Lung (tissue), 16 donors: ENCODE measurements around the gene CLDN1. TPM values are rescaled to one million over a fixed set of nuclear protein-coding genes. Genes with fewer than 3 reads are reported as not detected.

Experiments used
- ATAC-seq: fragments of 200-7000 bp; cut with Tn5 transposase; one replicate; pipeline ENCODE4 v1.9.1; 2020; ENCODE audit warnings: moderate number of reproducible peaks; ENCODE audit not compliant: insufficient read depth, low FRiP score
- DNase-seq, 3 donors: peaks; one replicate each; pipeline ENCODE4 v3.0.0-alpha.2; 2013 to 2017
- H3K27ac ChIP-seq, 2 donors: one replicate each; pipeline ENCODE4 v1.5.1; 2013; ENCODE audit warnings: mild to moderate bottlenecking in 2 of 2, moderate library complexity in 2 of 2, control low read depth in 1 of 2, inconsistent platforms in 1 of 2, low read depth in 1 of 2, low read length in 1 of 2
- H3K27me3 ChIP-seq, 3 donors: one replicate each; pipeline ENCODE4 v1.5.1; 2013; ENCODE audit warnings: low read length in 2 of 3; ENCODE audit not compliant: control insufficient read depth in 3 of 3, insufficient read depth in 3 of 3
- H3K36me3 ChIP-seq, 4 donors: one replicate each; pipeline ENCODE4 v1.5.1; 2013; ENCODE audit warnings: low read length in 4 of 4, mild to moderate bottlenecking in 1 of 4, moderate library complexity in 1 of 4; ENCODE audit not compliant: control insufficient read depth in 4 of 4, insufficient read depth in 4 of 4
- H3K4me1 ChIP-seq, 5 donors: one replicate each; pipeline ENCODE4 v1.5.1; 2013; ENCODE audit warnings: low read length in 5 of 5, mild to moderate bottlenecking in 2 of 5, moderate library complexity in 1 of 5; ENCODE audit not compliant: control insufficient read depth in 5 of 5, insufficient read depth in 5 of 5
- H3K4me3 ChIP-seq: one replicate; pipeline ENCODE4 v1.5.1; 2013; ENCODE audit warnings: mild to moderate bottlenecking, control low read depth, moderate library complexity
- H3K9ac ChIP-seq, 2 donors: one replicate each; pipeline ENCODE4 v1.5.1; 2013; ENCODE audit warnings: low read length in 2 of 2, control low read depth in 1 of 2; ENCODE audit not compliant: insufficient read depth in 1 of 2
- H3K9me3 ChIP-seq, 4 donors: one replicate each; pipeline ENCODE4 v1.5.1; 2013; ENCODE audit warnings: low read length in 3 of 4, mild to moderate bottlenecking in 1 of 4, moderate library complexity in 1 of 4; ENCODE audit not compliant: control insufficient read depth in 4 of 4, insufficient read depth in 3 of 4
- WGBS, 2 donors: extraction: QIAGEN DNeasy Blood & Tissue Kit; methylation state at CpG; one replicate each; pipeline ENCODE4 v1.1.7; 2013; 5-methylcytosine and 5-hydroxymethylcytosine counted together
- long read RNA-seq, 5 donors: transcript quantifications; one replicate each; lab custom pipeline, GENCODE V29; 2026
- polyA plus RNA-seq, 2 donors: library from polyadenylated mRNA; stranded (reverse); fragments of 200-250 nt; gene quantifications; one replicate each; pipeline ENCODE4 v1.2.1, GENCODE V29; 2013
- total RNA-seq, 2 donors: library from RNA; depleted of rRNA in 1 of 2; stranded (reverse); fragments of >200 nt in 1 of 2; gene quantifications; one replicate each; pipeline ENCODE4 v1.2.1, GENCODE V29; 2014 to 2021
- TF ChIP-seq, protein P1 (sequence below): IDR thresholded peaks from 2 replicates; pipeline ENCODE4 v1.5.1; 2012; ENCODE audit warnings: mild to moderate bottlenecking; ENCODE audit errors: control extremely low read depth, extremely low read depth
- donor health status: control.
- donor health status: control.
- donor health status: Bipolar disorder and iron deficiency.
- donor health status: healthy.
- donor health status: DM: yes; HTN: yes; CAD: no.

The CLDN1 gene, protein sequence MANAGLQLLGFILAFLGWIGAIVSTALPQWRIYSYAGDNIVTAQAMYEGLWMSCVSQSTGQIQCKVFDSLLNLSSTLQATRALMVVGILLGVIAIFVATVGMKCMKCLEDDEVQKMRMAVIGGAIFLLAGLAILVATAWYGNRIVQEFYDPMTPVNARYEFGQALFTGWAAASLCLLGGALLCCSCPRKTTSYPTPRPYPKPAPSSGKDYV
- 10 to 100 TPM in 1 of 2 donors, 1 to 10 TPM in 1; 7.1 to 29.8 TPM for total RNA-seq
- 10 to 100 TPM; 12.6 to 14.2 TPM for polyA plus RNA-seq
- long read RNA-seq, donor 1, partial matches to known transcripts: 0 of 1 reads
- long read RNA-seq, donor 1, other reads (novel, unspliced or antisense): 0 of 1 reads
- long read RNA-seq, donor 2: 0 reads
- long read RNA-seq, donor 3: 0 reads
- long read RNA-seq, donor 4, partial matches to known transcripts: 0 of 1 reads
- long read RNA-seq, donor 4, other reads (novel, unspliced or antisense): 0 of 1 reads
- long read RNA-seq, donor 5: 0 reads

DNA sequence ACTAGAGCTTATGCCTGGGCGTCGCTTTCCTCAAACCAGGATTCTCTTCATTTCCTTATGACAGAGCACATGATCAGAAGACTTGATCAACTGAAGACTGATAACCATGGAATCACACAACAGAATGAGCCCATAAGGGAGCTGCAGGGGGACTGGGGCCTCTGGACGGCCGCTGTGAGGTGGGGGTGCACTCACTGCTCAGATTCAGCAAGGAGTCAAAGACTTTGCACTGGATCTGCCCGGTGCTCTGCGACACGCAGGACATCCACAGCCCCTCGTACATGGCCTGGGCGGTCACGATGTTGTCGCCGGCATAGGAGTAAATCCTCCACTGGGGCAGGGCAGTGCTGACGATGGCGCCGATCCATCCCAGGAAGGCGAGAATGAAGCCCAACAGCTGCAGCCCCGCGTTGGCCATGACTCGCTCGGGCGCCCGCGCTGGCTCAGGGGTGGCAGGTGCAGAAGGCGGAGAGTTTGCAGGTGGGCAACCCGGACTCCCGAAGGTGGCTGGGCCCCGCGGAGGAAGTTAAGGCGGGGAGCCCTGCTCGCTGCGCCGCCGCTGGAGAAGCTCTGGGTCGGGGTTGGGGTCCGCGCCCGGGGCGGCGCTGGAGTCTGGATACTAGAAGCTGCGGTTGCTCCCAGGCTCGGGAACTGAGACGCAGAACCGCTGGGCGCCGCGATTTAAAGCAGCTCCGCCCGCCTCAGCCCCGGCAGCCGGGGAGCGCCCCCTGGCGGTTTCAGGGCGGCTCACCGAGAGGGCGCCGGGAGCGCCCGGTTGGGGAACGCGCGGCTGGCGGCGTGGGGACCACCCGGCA lies at the start of gene CLDN1:
Gene CLDN1 (minus strand): TSS at position 658 of the 815 bp plus-strand sequence. CDS start 240 bp downstream, at position 418.
- WGBS, 2 donors: 6% methylated on average over 58 to 64 of the region's 64 CpGs
- DNase-seq: peak; percentile 76 to 81 (median 78)
- TF ChIP-seq, protein P1, sequence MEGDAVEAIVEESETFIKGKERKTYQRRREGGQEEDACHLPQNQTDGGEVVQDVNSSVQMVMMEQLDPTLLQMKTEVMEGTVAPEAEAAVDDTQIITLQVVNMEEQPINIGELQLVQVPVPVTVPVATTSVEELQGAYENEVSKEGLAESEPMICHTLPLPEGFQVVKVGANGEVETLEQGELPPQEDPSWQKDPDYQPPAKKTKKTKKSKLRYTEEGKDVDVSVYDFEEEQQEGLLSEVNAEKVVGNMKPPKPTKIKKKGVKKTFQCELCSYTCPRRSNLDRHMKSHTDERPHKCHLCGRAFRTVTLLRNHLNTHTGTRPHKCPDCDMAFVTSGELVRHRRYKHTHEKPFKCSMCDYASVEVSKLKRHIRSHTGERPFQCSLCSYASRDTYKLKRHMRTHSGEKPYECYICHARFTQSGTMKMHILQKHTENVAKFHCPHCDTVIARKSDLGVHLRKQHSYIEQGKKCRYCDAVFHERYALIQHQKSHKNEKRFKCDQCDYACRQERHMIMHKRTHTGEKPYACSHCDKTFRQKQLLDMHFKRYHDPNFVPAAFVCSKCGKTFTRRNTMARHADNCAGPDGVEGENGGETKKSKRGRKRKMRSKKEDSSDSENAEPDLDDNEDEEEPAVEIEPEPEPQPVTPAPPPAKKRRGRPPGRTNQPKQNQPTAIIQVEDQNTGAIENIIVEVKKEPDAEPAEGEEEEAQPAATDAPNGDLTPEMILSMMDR: peak; percentile 74
- Histone ChIP-seq H3K36me3 (no peaks in the 10 kb centered on the region), H3K4me3 (peak within 1 kb of the TSS; percentile 33), H3K4me1 (peaks cover under 1 to 16% (median 6%) of the 10 kb centered on the region in 5 donors), H3K9me3 (no peaks in the 10 kb centered on the region), H3K27ac (no peak within 1 kb of the TSS), H3K27me3 (peaks cover 0 to 13% (median 11%) of the 10 kb centered on the region in 3 donors), H3K9ac (no peak within 1 kb of the TSS)
- peak; percentile 82 for ATAC-seq

DNA sequence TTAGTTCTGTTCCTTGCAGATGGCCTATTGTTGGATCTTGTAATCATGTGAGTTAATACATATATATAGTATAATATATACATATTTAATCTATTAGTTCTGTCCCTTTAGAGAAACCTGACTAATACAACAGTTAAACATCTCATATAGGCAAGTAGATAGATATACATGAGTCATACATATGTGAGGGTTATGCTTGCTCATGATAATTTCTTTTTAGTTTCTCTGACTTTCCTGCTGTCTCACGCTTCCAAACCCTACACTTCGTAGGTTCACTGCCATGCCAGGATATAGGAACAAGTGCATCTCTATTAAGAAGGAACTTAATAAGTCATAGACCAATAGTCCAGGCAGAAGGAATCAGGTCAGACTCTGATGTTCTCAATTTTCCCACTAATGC lies 48.9 kb upstream of the CLDN1 start:
- no peak for DNase-seq
- H3K9ac ChIP-seq: no peak overlapping the region
- no peaks in the 10 kb centered on the region for H3K36me3 ChIP-seq
- no peak overlapping the region for H3K4me3 ChIP-seq
- TF ChIP-seq, protein P1: no peak
- H3K4me1 ChIP-seq: no peaks in the 10 kb centered on the region
- 43 to 73% methylated on average over 2 of the region's 2 CpGs for WGBS, 2 donors
- peaks cover 0 to 3% (median 0%) of the 10 kb centered on the region in 4 donors for H3K9me3 ChIP-seq
- ATAC-seq: no peak
- H3K27me3 ChIP-seq: no peaks in the 10 kb centered on the region
- H3K27ac ChIP-seq: no peak overlapping the region

DNA sequence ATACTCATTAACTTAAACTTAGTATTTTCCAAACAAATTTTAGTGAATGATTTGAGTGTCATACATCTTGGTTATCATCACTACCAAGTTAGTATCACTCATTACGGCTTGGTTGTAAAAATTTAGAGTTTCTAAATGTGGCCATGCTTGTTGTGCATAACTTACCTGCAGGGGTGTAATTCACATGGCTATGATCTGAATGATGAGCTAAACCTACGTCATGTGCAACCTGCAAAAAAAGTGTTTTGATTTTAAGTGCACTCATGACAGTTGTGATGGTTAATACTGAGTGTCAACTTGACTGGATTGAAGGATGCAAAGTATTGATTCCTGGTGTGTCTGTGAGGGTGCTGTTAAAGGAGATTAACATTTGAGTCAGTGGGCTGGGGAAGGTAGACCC lies 48.1 kb upstream of the CLDN1 start:
- 91 to 96% methylated on average over 2 of the region's 2 CpGs for WGBS, 2 donors
- Histone ChIP-seq H3K4me3 (no peak overlapping the region), H3K27ac (no peak overlapping the region), H3K27me3 (no peaks in the 10 kb centered on the region), H3K4me1 (no peaks in the 10 kb centered on the region), H3K36me3 (no peaks in the 10 kb centered on the region), H3K9me3 (peaks cover 0 to 3% (median 0%) of the 10 kb centered on the region in 4 donors), H3K9ac (no peak overlapping the region)
- ATAC-seq: no peak
- DNase-seq: no peak
- TF ChIP-seq, protein P1: no peak
